Neuronal stem cell (in vitro differentiated cells): ENCODE data around the gene SLC22A23.

ENCODE experiments used
- DNase-seq: peaks from one replicate; pipeline ENCODE4 v3.0.0-alpha.2; 2013; ENCODE audit warnings: low spot score
- H2AFZ ChIP-seq: one replicate; pipeline ENCODE4 v1.6.1; 2013; ENCODE audit warnings: mild to moderate bottlenecking, low read length, inconsistent platforms
- H2AK5ac ChIP-seq: 2 replicates; pipeline ENCODE4 v1.6.1; 2013; ENCODE audit warnings: low read depth, mild to moderate bottlenecking, inconsistent platforms, low read length, moderate library complexity, mixed read lengths
- H2BK120ac ChIP-seq: 2 replicates; pipeline ENCODE4 v1.6.1; 2013; ENCODE audit warnings: low read depth, mild to moderate bottlenecking, inconsistent platforms, low read length, moderate library complexity, mixed read lengths
- H2BK12ac ChIP-seq: one replicate; pipeline ENCODE4 v1.6.1; 2013; ENCODE audit warnings: low read length, inconsistent platforms
- H2BK15ac ChIP-seq: 2 replicates; pipeline ENCODE4 v1.6.1; 2013; ENCODE audit warnings: mild to moderate bottlenecking, low read length, inconsistent platforms, mixed read lengths
- H2BK5ac ChIP-seq: one replicate; pipeline ENCODE4 v1.6.1; 2013; ENCODE audit warnings: inconsistent platforms, mild to moderate bottlenecking, low read length, moderate library complexity
- H3K14ac ChIP-seq: one replicate; pipeline ENCODE4 v1.6.1; 2013; ENCODE audit warnings: low read length, inconsistent platforms
- H3K18ac ChIP-seq: 2 replicates; pipeline ENCODE4 v1.6.1; 2013; ENCODE audit warnings: low read length, inconsistent platforms
- H3K23ac ChIP-seq: 2 replicates; pipeline ENCODE4 v1.6.1; 2013; ENCODE audit warnings: low read depth, mild to moderate bottlenecking, mixed read lengths, low read length, inconsistent platforms; ENCODE audit not compliant: poor library complexity
- H3K27ac ChIP-seq: replicated peaks from 3 replicates; pipeline ENCODE4 v1.5.1; 2013; ENCODE audit warnings: low read length, inconsistent platforms
- H3K27me3 ChIP-seq, 3 experiments: 2 replicates each; pipeline ENCODE4 v1.6.1; 2013; ENCODE audit warnings: low read length in 3 of 3, mild to moderate bottlenecking in 2 of 3, inconsistent platforms in 1 of 3, low read depth in 1 of 3, mixed read lengths in 1 of 3, moderate library complexity in 1 of 3; ENCODE audit not compliant: control insufficient read depth in 3 of 3, insufficient read depth in 3 of 3
- H3K36me3 ChIP-seq, 2 donors: replicated peaks in 1 of 2; 2 replicates each; pipeline ENCODE4 v1.6.1; 2013; ENCODE audit warnings: low read length in 2 of 2; ENCODE audit not compliant: control insufficient read depth in 2 of 2, insufficient read depth in 2 of 2
- H3K4ac ChIP-seq: 2 replicates; pipeline ENCODE4 v1.6.1; 2013; ENCODE audit warnings: inconsistent platforms, mild to moderate bottlenecking, low read length, moderate library complexity
- H3K4me1 ChIP-seq, 2 donors: 1 replicate in 1 of 2; 2 replicates in 1 of 2; pipeline ENCODE4 v1.6.1; 2013; ENCODE audit warnings: low read length in 2 of 2, low read depth in 1 of 2; ENCODE audit not compliant: control insufficient read depth in 2 of 2, insufficient read depth in 1 of 2
- H3K4me2 ChIP-seq: one replicate; pipeline ENCODE4 v1.6.1; 2013; ENCODE audit warnings: mild to moderate bottlenecking, low read length, inconsistent platforms; ENCODE audit not compliant: insufficient read depth, poor library complexity, severe bottlenecking
- H3K4me3 ChIP-seq, 2 donors: 2 replicates each; pipeline ENCODE4 v1.5.1; 2013; ENCODE audit warnings: low read length in 2 of 2, mild to moderate bottlenecking in 2 of 2, inconsistent platforms in 1 of 2, moderate library complexity in 1 of 2
- H3K79me1 ChIP-seq: one replicate; pipeline ENCODE4 v1.6.1; 2013; ENCODE audit warnings: low read depth, mild to moderate bottlenecking, inconsistent platforms, low read length, moderate library complexity
- H3K9ac ChIP-seq: one replicate; pipeline ENCODE4 v1.6.1; 2013; ENCODE audit warnings: mild to moderate bottlenecking, low read depth, low read length, inconsistent platforms; ENCODE audit not compliant: poor library complexity
- H3K9me3 ChIP-seq, 2 donors: replicated peaks in 1 of 2; 2 replicates each; pipeline versions ENCODE3 to v1.6.1; 2013; ENCODE audit warnings: low read length in 2 of 2, mild to moderate bottlenecking in 2 of 2, inconsistent platforms in 1 of 2, low read depth in 1 of 2, mixed read lengths in 1 of 2, moderate library complexity in 1 of 2; ENCODE audit not compliant: control insufficient read depth in 2 of 2, insufficient read depth in 1 of 2
- H4K8ac ChIP-seq: one replicate; pipeline ENCODE4 v1.6.1; 2013; ENCODE audit warnings: low read depth, mild to moderate bottlenecking, inconsistent platforms, low read length, moderate library complexity
- H4K91ac ChIP-seq: one replicate; pipeline ENCODE4 v1.6.1; 2013; ENCODE audit warnings: low read length, low read depth, mild to moderate bottlenecking, inconsistent platforms; ENCODE audit not compliant: poor library complexity
- WGBS, 2 donors: extraction: QIAGEN DNeasy Blood & Tissue Kit; methylation state at CpG; one replicate each; pipeline ENCODE4 v1.1.7; 2013; ENCODE audit warnings: missing lambda C conversion rate in 2 of 2, mixed read lengths in 1 of 2; ENCODE audit not compliant: insufficient read length in 2 of 2, insufficient replicate concordance in 1 of 2; ENCODE audit errors: extremely low coverage in 2 of 2; 5-methylcytosine and 5-hydroxymethylcytosine counted together

SLC22A23 gene

DNA sequence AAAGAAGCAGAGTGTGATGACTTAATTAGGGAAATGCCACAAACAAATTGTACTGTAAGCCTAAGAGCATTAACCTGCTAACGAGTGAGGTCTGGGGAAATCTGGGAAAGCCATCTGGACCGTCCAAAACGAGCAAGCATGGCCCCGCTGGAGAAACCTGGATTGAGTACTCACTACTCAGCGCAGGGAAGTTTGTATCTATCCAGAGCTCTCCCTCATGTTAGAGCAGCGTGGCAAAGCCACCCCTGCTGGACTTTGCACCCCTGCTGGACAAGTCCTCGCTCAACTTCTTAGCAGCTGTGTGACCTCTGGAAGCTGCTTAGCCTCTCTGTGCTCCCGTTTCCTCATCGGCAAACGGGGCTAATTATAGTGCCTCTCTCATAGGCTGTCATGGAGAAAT is 160.8 kb downstream of the SLC22A23 start:
- Histone ChIP-seq H3K9me3 (no peaks in the 10 kb centered on the region), H3K23ac (no peak overlapping the region), H3K4me2 (no peak overlapping the region), H2AK5ac (no peak overlapping the region), H2BK5ac (no peak overlapping the region), H3K4ac (no peak overlapping the region), H3K27me3 (no peaks in the 10 kb centered on the region), H4K8ac (no peak overlapping the region), H2BK120ac (no peak overlapping the region), H3K4me1 (peaks cover 5 to 9% of the 10 kb centered on the region in 2 donors), H2AFZ (no peak overlapping the region), H3K18ac (peak overlapping the region; percentile 15), H3K36me3 (peaks cover 0 to 6% of the 10 kb centered on the region in 2 donors), H4K91ac (no peak overlapping the region), H3K79me1 (no peaks in the 10 kb centered on the region), H3K14ac (no peak overlapping the region), H3K4me3 (no peak overlapping the region), H3K9ac (no peak overlapping the region), H3K27ac (no peak overlapping the region), H2BK12ac (no peak overlapping the region), H2BK15ac (no peak overlapping the region)
- no peak for DNase-seq
- no CpG with 5 or more reads among the region's 10 CpGs for WGBS, 2 donors

DNA sequence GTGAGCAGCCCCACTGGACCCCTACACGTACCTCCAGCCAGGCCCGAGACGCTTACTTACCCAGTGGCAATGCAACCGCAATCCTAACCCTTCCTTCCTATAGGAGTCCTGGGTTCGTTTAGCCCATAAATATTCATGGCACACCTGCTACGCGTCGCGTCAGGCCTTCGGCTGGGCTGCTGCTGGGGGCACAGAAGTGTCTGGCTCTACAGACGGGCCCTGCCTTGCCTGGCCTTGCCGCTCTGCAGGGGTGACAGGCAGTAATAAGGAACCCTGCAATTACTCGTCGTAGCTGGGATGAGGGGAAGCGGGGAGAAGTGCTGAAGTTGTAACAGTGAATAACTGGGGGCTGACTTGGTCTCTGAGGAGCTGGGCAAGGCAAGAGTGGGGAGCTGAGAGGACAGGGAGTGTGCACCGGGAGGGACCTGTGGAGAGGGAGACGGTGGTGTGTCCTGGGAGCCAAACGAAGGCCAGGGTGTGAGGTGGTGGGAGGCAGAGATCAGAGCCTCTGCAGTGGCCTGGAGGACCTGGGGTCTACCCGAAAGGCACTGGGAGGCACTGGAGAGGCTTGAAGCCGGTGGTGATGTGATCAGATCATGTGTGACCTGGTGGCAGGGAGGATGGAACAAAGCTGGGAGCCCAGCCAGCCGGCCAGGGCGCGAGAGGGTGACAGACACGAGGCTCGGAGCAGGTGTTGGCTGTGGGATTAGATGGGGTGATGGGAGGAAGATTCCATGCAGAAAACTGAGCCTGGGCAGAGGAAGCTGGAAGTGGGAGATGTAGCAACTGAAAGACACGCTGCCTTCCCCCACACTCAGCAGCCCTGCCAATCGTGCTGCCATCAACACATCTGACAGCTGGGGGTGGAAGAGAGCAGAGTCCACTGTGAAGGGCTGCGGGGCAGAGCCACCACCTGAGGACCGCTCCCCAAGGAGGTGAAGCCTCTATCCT is 161.7 kb downstream of the SLC22A23 start:
- Histone ChIP-seq H3K4me2 (no peak overlapping the region), H3K14ac (peak overlapping the region; percentile 41), H2BK5ac (peak overlapping the region; percentile 54), H2BK120ac (peak overlapping the region; percentile 33), H3K36me3 (peaks cover 0 to 11% of the 10 kb centered on the region in 2 donors), H3K4me3 (no peak overlapping the region), H2AFZ (no peak overlapping the region), H3K4me1 (peaks cover 5 to 9% of the 10 kb centered on the region in 2 donors), H3K9me3 (no peaks in the 10 kb centered on the region), H3K18ac (peak overlapping the region; percentile 50), H3K79me1 (no peaks in the 10 kb centered on the region), H3K4ac (no peak overlapping the region), H4K91ac (no peak overlapping the region), H2BK15ac (peak overlapping the region; percentile 56), H3K9ac (peak overlapping the region; percentile 9), H3K23ac (peak overlapping the region; percentile 10), H3K27ac (no peak overlapping the region), H4K8ac (no peak overlapping the region), H2BK12ac (no peak overlapping the region), H3K27me3 (no peaks in the 10 kb centered on the region), H2AK5ac (peak overlapping the region; percentile 82)
- DNase-seq, result no peak
- no CpG with 5 or more reads among the region's 29 CpGs for WGBS, 2 donors

DNA sequence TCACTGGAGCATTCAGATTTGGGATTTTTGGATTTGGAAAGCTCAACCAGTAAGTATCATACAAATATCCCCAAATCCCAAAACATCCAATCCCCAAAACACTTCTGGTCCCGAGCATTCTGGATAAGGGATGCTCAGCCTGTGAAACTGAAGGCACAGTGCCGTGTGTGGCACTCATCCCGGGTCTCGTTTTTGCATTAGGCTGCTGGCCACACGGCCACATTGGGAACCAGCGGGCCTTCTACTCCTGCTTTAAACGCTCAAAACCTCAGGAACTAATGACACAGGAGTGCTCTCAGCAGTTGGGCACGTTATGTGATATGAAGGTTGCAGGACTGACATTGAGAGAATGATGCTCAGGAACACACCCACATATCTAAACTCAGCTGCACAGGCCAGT is 162.5 kb downstream of the SLC22A23 start:
- Histone ChIP-seq H3K27me3 (no peaks in the 10 kb centered on the region), H2AFZ (no peak overlapping the region), H3K4ac (no peak overlapping the region), H2BK5ac (no peak overlapping the region), H3K9me3 (no peaks in the 10 kb centered on the region), H3K14ac (no peak overlapping the region), H2BK120ac (no peak overlapping the region), H3K79me1 (no peaks in the 10 kb centered on the region), H3K4me2 (no peak overlapping the region), H2AK5ac (no peak overlapping the region), H4K8ac (no peak overlapping the region), H3K18ac (no peak overlapping the region), H2BK12ac (no peak overlapping the region), H3K27ac (no peak overlapping the region), H3K4me3 (no peak overlapping the region), H3K9ac (no peak overlapping the region), H3K4me1 (peaks cover 5 to 9% of the 10 kb centered on the region in 2 donors), H2BK15ac (no peak overlapping the region), H3K36me3 (peaks cover 0 to 16% of the 10 kb centered on the region in 2 donors), H4K91ac (no peak overlapping the region), H3K23ac (no peak overlapping the region)
- no peak for DNase-seq
- no CpG with 5 or more reads among the region's 8 CpGs for WGBS, 2 donors
